Psoas muscle (tissue), 8 donors: ENCODE measurements around the gene PTCHD1. TPM values are rescaled to one million over a fixed set of nuclear protein-coding genes. Genes with fewer than 3 reads are reported as not detected.

Experiments used
- ATAC-seq, 4 donors: fragments of 200-7000 bp; cut with Tn5 transposase; one replicate each; pipeline ENCODE4 v1.9.1; 2020; ENCODE audit warnings: moderate library complexity in 3 of 4, mild to moderate bottlenecking in 2 of 4
- DNase-seq, 2 donors: peaks; one replicate each; pipeline ENCODE4 v3.0.0-alpha.2; 2020
- H3K27ac ChIP-seq: fragments of 200-600 bp; one replicate; pipeline ENCODE4 v1.8.0; 2022
- H3K27me3 ChIP-seq, 3 donors: fragments of 200-600 bp in 1 of 3; one replicate each; pipeline versions ENCODE4 v1.6.1 to v1.8.0; 2013 to 2022; ENCODE audit warnings: low read length in 2 of 3, mild to moderate bottlenecking in 2 of 3, moderate library complexity in 1 of 3; ENCODE audit not compliant: insufficient read depth in 3 of 3
- H3K36me3 ChIP-seq, 2 donors: fragments of 200-600 bp in 1 of 2; one replicate each; pipeline versions ENCODE4 v1.6.1 to v1.8.0; 2013 to 2022; ENCODE audit warnings: low read depth in 1 of 2, mild to moderate bottlenecking in 1 of 2, moderate library complexity in 1 of 2; ENCODE audit not compliant: insufficient read depth in 1 of 2
- H3K4me1 ChIP-seq: fragments of 200-600 bp; one replicate; pipeline ENCODE4 v1.8.0; 2022
- H3K4me3 ChIP-seq: fragments of 200-600 bp; one replicate; pipeline ENCODE4 v1.8.0; 2022; ENCODE audit warnings: mild to moderate bottlenecking
- H3K9me3 ChIP-seq: fragments of 200-600 bp; one replicate; pipeline ENCODE4 v1.8.0; 2022
- WGBS, 3 donors: extraction: QIAGEN DNeasy Blood & Tissue Kit; methylation state at CpG; one replicate each; pipeline versions ENCODE4 v1.1.6 to v1.1.7; 2013; 5-methylcytosine and 5-hydroxymethylcytosine counted together
- intact Hi-C, 2 donors: fragments of 100-400 bp; cut with DNase I; formaldehyde crosslinking; loops; one replicate each; pipeline versions ENCODE4 v1.11.0 to v1.14.2; 2022
- polyA plus RNA-seq, 3 donors: library from polyadenylated mRNA; stranded (reverse); fragments of 200-250 nt; gene quantifications; one replicate each; pipeline ENCODE4 v1.2.3, GENCODE V29; 2013
- total RNA-seq, 4 donors: library from RNA; stranded (reverse); fragmentation: NEBNext Ultra II Directional in 2 of 4; extraction: Animal tissue kit (Norgen Biotek cat#: 25700) in 2 of 4; gene quantifications; one replicate each; pipeline versions ENCODE4 v1.2.1 to v1.2.4, GENCODE V29; 2021 to 2023
- TF ChIP-seq, protein P1 (sequence below): fragments of 200-600 bp; IDR thresholded peaks from one replicate; pipeline ENCODE4 v1.8.0; 2022; ENCODE audit warnings: antibody characterized with exemption
- donor health status: healthy with polysubstance abuse.
- donor health status: DM: no; HTN: no; CAD: no; lungs with moderate emphysema.
- donor health status: Bipolar disorder and iron deficiency.
- donor health status: healthy.
- donor health status: DM: yes; HTN: yes; CAD: no.
- donor health status: DM: no; HTN: no; CAD: no.
- donor health status: DM: no; HTN: no; CAD: no.
- donor health status: DM: yes; HTN: yes; CAD: no.

PTCHD1 gene
- total and polyA plus RNA-seq, 7 donors, result 0.01 to 0.13 (median 0.05) TPM

DNA sequence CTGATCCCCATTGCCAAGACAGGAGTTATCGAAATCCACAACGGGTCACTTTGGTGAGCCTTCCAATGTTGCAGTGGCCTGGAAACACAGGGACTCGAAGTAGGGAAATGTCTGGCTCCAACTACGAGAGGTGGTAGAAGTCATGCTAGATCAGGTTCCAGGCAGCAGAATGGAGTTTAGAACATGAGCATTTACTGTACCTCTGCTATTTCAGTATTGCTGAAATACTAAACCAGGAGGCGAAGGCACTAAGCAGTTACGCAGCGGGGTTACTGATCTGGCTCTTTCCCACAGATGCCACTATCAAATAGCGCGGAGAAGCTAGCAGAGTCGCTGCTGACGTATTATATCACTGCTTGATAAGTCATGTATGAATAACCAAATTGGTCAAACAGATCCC is 56.3 kb downstream of the PTCHD1 start:
- Histone ChIP-seq H3K36me3 (no peaks in the 10 kb centered on the region), H3K9me3 (no peaks in the 10 kb centered on the region), H3K27ac (no peak overlapping the region), H3K27me3 (peaks cover 0 to 7% (median 0%) of the 10 kb centered on the region in 3 donors), H3K4me1 (no peaks in the 10 kb centered on the region), H3K4me3 (no peak overlapping the region)
- ATAC-seq (peak; percentile 66 to 80 (median 70)), DNase-seq (no peak)
- intact Hi-C loops, result no loop called here
- WGBS, 3 donors, result 37 to 52% (median 50%) methylated on average over 11 of the region's 11 CpGs
- TF ChIP-seq, protein P1, sequence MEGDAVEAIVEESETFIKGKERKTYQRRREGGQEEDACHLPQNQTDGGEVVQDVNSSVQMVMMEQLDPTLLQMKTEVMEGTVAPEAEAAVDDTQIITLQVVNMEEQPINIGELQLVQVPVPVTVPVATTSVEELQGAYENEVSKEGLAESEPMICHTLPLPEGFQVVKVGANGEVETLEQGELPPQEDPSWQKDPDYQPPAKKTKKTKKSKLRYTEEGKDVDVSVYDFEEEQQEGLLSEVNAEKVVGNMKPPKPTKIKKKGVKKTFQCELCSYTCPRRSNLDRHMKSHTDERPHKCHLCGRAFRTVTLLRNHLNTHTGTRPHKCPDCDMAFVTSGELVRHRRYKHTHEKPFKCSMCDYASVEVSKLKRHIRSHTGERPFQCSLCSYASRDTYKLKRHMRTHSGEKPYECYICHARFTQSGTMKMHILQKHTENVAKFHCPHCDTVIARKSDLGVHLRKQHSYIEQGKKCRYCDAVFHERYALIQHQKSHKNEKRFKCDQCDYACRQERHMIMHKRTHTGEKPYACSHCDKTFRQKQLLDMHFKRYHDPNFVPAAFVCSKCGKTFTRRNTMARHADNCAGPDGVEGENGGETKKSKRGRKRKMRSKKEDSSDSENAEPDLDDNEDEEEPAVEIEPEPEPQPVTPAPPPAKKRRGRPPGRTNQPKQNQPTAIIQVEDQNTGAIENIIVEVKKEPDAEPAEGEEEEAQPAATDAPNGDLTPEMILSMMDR, result no peak

DNA sequence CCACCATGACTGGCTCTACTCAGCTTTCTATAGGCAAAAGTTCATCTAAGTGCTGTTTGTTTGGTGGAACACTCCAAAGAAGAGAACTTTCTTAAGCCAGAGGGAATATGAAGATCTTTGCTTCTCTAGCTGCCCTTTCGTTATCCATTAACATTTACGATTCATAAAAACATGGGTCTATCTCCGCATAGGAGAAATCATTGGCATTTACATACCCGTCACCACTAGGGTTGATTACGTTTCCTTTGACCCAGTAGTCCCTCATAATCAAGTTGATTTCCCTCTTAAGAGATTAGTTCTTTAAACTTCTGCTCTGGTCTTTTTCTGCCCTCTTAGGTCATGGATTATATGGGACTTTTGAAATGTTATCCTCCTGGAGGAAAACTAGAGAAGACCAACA is 57.5 kb downstream of the PTCHD1 start:
- ATAC-seq, result no peak
- no peaks in the 10 kb centered on the region for H3K9me3 ChIP-seq

DNA sequence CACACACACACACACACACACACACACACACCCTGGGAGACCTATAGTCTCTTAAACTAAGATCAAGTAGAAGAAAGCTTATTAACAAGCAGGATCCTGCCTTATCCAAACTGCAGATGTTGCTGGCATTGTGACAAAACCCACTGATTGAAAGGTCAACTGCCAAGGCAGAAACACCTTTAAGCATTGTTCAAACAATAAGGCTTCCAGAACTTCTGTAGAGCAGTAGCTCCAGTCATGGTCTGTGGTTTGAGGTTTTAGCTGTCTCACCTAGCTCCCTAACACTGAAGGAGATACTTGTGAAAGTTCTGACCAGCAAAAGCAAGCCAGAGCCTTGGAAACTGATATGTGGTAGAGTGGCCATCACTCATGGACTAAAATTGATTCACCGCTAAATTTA is 59.8 kb downstream of the PTCHD1 start:
- intact Hi-C loops, result no loop called here
- Histone ChIP-seq H3K27ac (no peak overlapping the region), H3K9me3 (no peaks in the 10 kb centered on the region), H3K4me3 (no peak overlapping the region), H3K27me3 (peaks cover 0 to 3% (median 0%) of the 10 kb centered on the region in 3 donors), H3K4me1 (no peaks in the 10 kb centered on the region), H3K36me3 (no peaks in the 10 kb centered on the region)
- WGBS, 3 donors, result 84 to 94% (median 93%) methylated on average over 1 of the region's 1 CpG
- TF ChIP-seq, protein P1, result no peak
- ATAC-seq (no peak), DNase-seq (no peak)

More for the DNA sequence above, 57.5 kb downstream of the PTCHD1 start:
- intact Hi-C loops, result no loop called here
- H3K4me3 ChIP-seq, result no peak overlapping the region
- DNase-seq, result no peak
- H3K36me3 ChIP-seq, result no peaks in the 10 kb centered on the region
- H3K27ac ChIP-seq, result no peak overlapping the region
- peaks cover 0 to 3% (median 0%) of the 10 kb centered on the region in 3 donors for H3K27me3 ChIP-seq
- H3K4me1 ChIP-seq, result no peaks in the 10 kb centered on the region
- 89 to 99% (median 92%) methylated on average over 5 of the region's 5 CpGs for WGBS, 3 donors
- TF ChIP-seq, protein P1, result no peak

DNA sequence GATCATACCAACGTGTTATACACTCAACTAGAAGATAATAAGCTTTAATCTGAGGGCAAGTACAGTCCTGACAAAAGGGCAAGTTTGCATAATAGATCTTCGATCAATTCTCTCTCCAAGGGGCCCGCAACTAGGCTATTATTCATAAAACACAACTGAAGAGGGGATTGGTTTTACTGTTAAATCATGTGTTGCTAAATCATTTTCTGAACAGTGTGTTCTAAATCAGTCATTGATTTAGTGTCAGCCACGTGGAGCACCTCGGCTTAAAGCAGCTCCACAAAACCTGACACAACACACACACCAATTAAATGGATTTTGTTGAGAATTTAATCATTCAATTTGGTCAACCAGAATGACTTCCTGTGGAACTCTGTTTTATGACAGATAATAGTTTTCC is 61.6 kb downstream of the PTCHD1 start:
- ATAC-seq (no peak), DNase-seq (no peak)
- 73 to 81% (median 76%) methylated on average over 5 of the region's 5 CpGs for WGBS, 3 donors
- Histone ChIP-seq H3K4me1 (no peaks in the 10 kb centered on the region), H3K27me3 (no peaks in the 10 kb centered on the region), H3K9me3 (no peaks in the 10 kb centered on the region), H3K27ac (no peak overlapping the region), H3K4me3 (no peak overlapping the region), H3K36me3 (no peaks in the 10 kb centered on the region)
- intact Hi-C loops, result no loop called here
- TF ChIP-seq, protein P1, result no peak

DNA sequence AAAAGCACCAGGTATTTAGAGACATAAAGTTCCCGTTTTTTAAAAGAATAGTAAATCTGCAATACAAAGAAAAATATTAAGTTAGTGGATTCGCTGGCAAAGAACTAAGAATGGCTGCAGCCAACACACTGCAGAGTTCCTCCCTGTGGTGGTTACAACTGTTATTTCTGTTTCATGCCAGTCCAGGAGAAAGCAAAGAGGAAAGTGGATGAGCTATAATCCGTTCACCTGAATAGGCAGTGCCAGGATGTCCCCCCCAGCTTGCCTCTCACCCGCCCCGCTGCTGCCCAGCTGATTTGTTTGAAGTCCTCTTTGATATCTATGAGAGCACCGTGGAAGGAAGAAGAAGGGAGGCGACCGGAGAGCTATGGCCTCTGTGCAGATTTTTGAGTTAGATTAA is 63.9 kb downstream of the PTCHD1 start:
- intact Hi-C loops, result no loop called here
- TF ChIP-seq, protein P1, result no peak
- Histone ChIP-seq H3K4me3 (no peak overlapping the region), H3K27me3 (no peaks in the 10 kb centered on the region), H3K9me3 (no peaks in the 10 kb centered on the region), H3K36me3 (no peaks in the 10 kb centered on the region), H3K4me1 (no peaks in the 10 kb centered on the region), H3K27ac (no peak overlapping the region)
- ATAC-seq (no peak), DNase-seq (no peak)
- 70 to 93% (median 86%) methylated on average over 8 of the region's 8 CpGs for WGBS, 3 donors
